Measurements from ENCODE around the gene SELENON.

Gene SELENON

DNA sequence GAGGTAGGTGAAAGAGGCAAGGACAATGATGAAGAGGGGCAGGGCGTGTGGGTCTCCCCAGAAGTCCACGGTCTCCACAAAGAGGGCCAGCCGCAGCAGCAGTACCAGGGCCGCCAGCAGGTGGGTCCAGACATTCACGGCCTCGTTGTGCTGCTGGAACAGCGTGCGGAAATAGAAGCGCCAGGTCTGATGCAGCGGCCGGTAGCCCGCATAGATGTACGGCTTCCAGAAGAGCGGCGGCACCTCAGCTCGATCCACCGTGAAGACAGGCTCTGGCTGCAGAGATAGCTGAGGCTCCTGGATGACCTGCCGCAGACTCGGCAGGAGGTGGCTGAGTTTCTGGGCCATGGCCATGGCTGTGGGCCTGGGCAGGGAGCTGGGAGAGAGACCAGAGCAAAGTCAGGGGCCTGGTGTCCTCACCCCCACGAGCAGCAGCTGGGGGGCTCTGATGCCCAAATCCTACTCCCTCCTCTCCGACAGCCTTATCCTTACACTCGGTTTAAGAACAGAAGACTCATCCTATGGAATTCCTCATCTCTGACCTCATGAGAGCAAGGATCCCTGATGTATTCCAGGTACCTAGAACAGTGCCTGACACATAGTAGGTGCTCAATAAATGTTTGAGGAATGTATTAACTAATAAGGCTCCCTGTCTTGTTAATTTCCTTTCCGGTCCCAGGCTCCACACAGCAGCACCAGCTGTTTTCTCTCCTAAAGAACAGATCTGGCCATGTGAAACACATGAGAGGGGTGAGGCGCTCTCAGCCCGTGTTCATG, 63.7 kb downstream of the SELENON start:
- DNase-seq (ENCODE audit: low read depth), result no peak

DNA sequence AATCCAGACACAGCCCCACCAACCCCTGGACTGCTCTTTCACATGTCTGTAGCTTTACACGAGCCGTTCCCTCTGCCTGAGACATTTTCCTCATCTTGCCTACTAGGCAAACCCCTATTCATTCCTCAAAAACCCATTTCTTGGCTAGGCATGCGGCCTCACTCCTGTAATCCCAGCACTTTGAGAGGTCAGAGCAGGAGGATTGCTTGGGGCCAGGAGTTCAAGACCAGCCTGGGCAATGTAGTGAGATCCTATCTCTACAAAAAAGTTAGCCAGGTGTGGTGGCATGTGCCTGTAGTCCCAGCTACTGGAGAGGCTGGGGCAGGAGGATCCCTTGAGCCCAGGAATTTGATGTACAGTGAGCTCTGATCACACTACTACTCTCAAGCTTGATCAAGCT, 64.4 kb downstream of the SELENON start:
- no peak for DNase-seq (ENCODE audit: low read depth)

DNA sequence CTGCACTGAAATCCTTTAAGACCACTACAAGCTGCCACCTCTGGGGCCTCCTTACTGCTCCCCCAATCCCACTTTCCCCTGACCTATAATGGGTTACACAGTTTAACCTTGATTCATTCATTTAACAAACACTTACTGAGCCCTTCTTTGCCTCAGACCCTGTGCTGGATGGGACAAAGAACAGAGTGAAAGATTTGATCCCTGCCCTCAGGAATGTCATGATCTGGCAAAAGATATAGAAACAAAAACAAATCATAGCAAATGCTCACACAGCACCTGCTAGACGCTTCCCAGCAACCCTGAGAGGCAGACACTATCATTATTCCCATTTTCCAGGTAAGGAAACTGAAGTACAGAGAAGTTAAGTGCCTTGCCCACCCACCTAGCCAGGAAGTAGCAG, 66.3 kb downstream of the SELENON start:
- DNase-seq (ENCODE audit: low read depth), result no peak

DNA sequence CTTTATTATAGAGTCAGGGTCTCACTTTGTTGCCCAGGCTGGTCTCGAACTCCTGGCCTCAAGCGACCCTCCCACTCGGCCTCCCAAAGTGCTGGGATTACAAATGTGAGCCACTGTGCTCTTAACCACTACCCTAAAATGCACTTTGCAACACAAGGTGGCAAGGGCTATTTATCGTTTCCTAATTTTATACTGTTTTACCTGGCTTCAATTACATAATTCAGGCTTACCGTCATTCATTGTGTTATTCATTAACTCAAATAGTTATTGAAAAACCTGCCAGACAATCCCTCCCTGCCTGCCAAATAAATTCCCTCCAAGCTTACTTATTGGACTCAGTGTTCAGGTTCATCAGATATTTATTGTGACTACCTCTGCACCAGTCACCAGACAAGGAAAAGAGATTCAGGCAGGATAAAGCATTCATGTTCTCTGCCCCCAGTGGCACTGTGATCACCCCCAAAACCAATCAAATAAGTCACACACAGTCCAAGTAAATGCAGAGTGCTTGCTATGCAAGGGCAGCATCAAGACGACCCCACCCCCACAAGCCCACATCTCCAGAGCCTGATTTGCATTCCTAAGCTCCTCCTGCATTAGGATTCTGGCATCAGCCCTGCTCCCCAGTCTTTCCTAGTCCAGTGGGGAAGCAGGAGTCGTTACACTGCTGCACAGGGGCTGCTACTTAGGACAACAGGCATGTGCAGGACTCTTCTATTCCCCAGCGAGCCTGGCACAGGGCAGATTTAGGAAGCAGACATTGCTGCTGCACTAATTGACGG, 67.4 kb downstream of the SELENON start:
- DNase-seq (ENCODE audit: low read depth), result no peak

Measured in stimulated activated CD8-positive, alpha-beta memory T cell treated with anti-CD3 and anti-CD28 coated beads, Interleukin-12 subunit alpha, Interleukin-12 subunit beta, amount 100 ng/mL, for 4 hours (primary cell).